Esophagus (tissue), 2 donors: ENCODE measurements around the gene UGT2B7. TPM values are rescaled to one million over a fixed set of nuclear protein-coding genes. Genes with fewer than 3 reads are reported as not detected.
"Not testable (repeated sequence)": the region's sequence is repeated elsewhere in the genome, so short reads cannot be mapped to it uniquely, and the experiment has no call there.

Experiments
- H3K27ac ChIP-seq, 2 donors: one replicate each; pipeline ENCODE4 v1.5.1; 2013; ENCODE audit warnings: low read depth in 2 of 2, mild to moderate bottlenecking in 2 of 2, inconsistent platforms in 1 of 2, low read length in 1 of 2, moderate library complexity in 1 of 2
- H3K27me3 ChIP-seq, 2 donors: one replicate each; pipeline ENCODE4 v1.6.1; 2013; ENCODE audit warnings: low read length in 2 of 2, control low read depth in 1 of 2, mild to moderate bottlenecking in 1 of 2; ENCODE audit not compliant: insufficient read depth in 2 of 2, control insufficient read depth in 1 of 2
- H3K36me3 ChIP-seq, 2 donors: one replicate each; pipeline ENCODE4 v1.6.1; 2013; ENCODE audit warnings: low read length in 1 of 2; ENCODE audit not compliant: control insufficient read depth in 2 of 2, insufficient read depth in 2 of 2
- H3K4me1 ChIP-seq, 2 donors: one replicate each; pipeline ENCODE4 v1.6.1; 2013; ENCODE audit warnings: low read length in 1 of 2; ENCODE audit not compliant: control insufficient read depth in 2 of 2, insufficient read depth in 2 of 2
- H3K4me3 ChIP-seq, 2 donors: one replicate each; pipeline ENCODE4 v1.5.1; 2013; ENCODE audit warnings: low read length in 2 of 2, mild to moderate bottlenecking in 2 of 2, low read depth in 1 of 2, moderate library complexity in 1 of 2
- H3K9me3 ChIP-seq, 2 donors: one replicate each; pipeline ENCODE4 v1.6.1; 2013; ENCODE audit warnings: mild to moderate bottlenecking in 2 of 2, low read depth in 1 of 2, low read length in 1 of 2, moderate library complexity in 1 of 2; ENCODE audit not compliant: control insufficient read depth in 2 of 2, insufficient read depth in 1 of 2
- WGBS, 2 donors: extraction: QIAGEN DNeasy Blood & Tissue Kit; methylation state at CpG; one replicate each; pipeline ENCODE4 v1.1.7; 2013; 5-methylcytosine and 5-hydroxymethylcytosine counted together
- polyA plus RNA-seq, 2 donors: library from polyadenylated mRNA; stranded (reverse); fragments of 200-250 nt; gene quantifications; one replicate each; pipeline ENCODE4 v1.2.3, GENCODE V29; 2013
- donor health status: healthy with polysubstance abuse.
- donor health status: Bipolar disorder and iron deficiency.

Gene UGT2B7
- under 1 TPM in 1 of 2 donors, not detected in 1; 0.05 TPM for polyA plus RNA-seq

GRCh38 chr4:69096111-69096656 is at the start of gene UGT2B7:
Gene UGT2B7 (plus strand): TSS chr4:69096474. CDS start chr4:69096521, 47 bp downstream.
- no peaks in the 10 kb centered on the region for H3K36me3 ChIP-seq
- no peaks in the 10 kb centered on the region for H3K9me3 ChIP-seq
- H3K4me3 ChIP-seq = no peak within 1 kb of the TSS
- H3K4me1 ChIP-seq = peaks cover 0 to 6% of the 10 kb centered on the region in 2 donors
- H3K27ac ChIP-seq = peak within 1 kb of the TSS in 1 of 2 donors; percentile 8
- no peaks in the 10 kb centered on the region for H3K27me3 ChIP-seq

DNA sequence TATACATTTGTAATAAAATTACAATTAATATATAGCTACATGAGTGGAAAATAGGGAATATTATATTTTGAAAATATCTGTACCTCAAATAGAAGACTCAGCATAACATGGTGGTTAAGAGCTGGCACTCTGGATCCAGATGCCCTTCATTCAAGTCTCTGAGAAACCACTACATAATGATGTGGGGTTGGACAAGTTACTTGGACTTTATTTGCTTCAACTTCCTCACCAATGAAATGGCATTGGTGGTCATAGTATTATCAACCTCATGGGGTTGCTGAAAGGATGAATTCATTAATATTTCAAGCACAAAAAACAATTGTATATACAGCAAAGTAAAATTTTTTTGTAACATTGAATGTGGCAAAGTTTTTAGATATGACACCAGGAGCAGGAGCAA is 46.4 kb upstream of the UGT2B7 start:
- Histone ChIP-seq H3K4me3 (no peak overlapping the region), H3K9me3 (no peaks in the 10 kb centered on the region), H3K27me3 (no peaks in the 10 kb centered on the region), H3K36me3 (no peaks in the 10 kb centered on the region), H3K27ac (no peak overlapping the region), H3K4me1 (peaks cover 0 to 2% of the 10 kb centered on the region in 2 donors)

GRCh38 chr4:69050853-69051575 is 45.3 kb upstream of the UGT2B7 start:
- WGBS, 2 donors = 55 to 66% methylated on average over 12 of the region's 12 CpGs
- H3K27ac ChIP-seq = peak overlapping the region; percentile 60 to 78

DNA sequence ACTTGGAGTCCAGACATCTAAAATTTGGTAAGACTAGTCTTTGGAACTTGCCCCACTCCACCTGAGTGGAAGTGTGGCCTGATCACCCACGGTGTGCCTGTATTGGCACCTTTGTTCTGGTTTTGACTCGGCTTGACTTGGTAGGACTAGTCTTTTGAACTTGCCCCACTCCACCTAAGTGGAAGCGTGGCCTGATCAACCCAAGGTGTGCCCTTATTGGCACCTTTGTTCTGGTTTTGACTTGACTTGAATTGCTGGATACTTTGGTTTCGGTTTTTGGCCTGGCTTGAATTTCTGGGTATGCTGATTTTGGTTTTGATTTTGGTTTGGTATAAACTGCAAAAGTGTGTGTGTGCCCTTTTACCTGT is 44.7 kb upstream of the UGT2B7 start:
- H3K27me3 ChIP-seq = no peaks in the 10 kb centered on the region
- H3K4me3 ChIP-seq = no peak overlapping the region
- H3K4me1 ChIP-seq = peaks cover 0 to 2% of the 10 kb centered on the region in 2 donors
- H3K27ac ChIP-seq = peak overlapping the region; percentile 14 to 78
- WGBS, 2 donors = 47 to 58% methylated on average over 4 of the region's 4 CpGs
- no peaks in the 10 kb centered on the region for H3K9me3 ChIP-seq
- H3K36me3 ChIP-seq = no peaks in the 10 kb centered on the region

More at GRCh38 chr4:69050853-69051575, 45.3 kb upstream of the UGT2B7 start:
- not testable (repeated sequence) for H3K9me3 ChIP-seq, H3K4me1 ChIP-seq, H3K4me3 ChIP-seq, H3K36me3 ChIP-seq, H3K27me3 ChIP-seq

- H3K27ac ChIP-seq, H3K4me3 ChIP-seq, H3K4me1 ChIP-seq, H3K36me3 ChIP-seq, H3K9me3 ChIP-seq, H3K27me3 ChIP-seq: not testable (repeated sequence)
- 80 to 84% methylated on average over 7 of the region's 7 CpGs for WGBS, 2 donors
These were observed 42.9 kb upstream of the UGT2B7 start for GRCh38 chr4:69053309-69053885.

DNA sequence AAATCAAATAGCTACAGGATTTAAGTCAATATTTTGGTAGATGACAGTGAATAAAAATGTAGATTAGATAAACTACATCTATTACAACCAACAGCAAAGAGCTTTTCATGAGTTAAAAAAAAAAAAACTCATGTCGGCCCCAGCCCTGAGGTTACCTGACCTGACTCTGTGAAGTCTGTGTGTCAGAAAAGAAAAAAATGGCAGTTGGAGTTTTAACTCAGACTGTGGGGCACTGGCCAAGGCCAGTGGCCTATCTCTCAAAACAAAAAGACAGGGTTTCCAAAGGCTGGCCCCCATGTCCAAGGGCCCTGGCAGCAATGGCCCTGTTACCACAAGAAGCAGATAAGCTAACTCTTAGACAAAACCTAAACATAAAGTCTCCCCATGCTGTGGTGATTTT is 42.2 kb upstream of the UGT2B7 start:
- peak overlapping the region; percentile 41 to 68 for H3K27ac ChIP-seq
- not testable (repeated sequence) for H3K27me3 ChIP-seq, H3K9me3 ChIP-seq, H3K4me1 ChIP-seq, H3K36me3 ChIP-seq, H3K4me3 ChIP-seq
- 80 to 82% methylated on average over 1 of the region's 1 CpG for WGBS, 2 donors

DNA sequence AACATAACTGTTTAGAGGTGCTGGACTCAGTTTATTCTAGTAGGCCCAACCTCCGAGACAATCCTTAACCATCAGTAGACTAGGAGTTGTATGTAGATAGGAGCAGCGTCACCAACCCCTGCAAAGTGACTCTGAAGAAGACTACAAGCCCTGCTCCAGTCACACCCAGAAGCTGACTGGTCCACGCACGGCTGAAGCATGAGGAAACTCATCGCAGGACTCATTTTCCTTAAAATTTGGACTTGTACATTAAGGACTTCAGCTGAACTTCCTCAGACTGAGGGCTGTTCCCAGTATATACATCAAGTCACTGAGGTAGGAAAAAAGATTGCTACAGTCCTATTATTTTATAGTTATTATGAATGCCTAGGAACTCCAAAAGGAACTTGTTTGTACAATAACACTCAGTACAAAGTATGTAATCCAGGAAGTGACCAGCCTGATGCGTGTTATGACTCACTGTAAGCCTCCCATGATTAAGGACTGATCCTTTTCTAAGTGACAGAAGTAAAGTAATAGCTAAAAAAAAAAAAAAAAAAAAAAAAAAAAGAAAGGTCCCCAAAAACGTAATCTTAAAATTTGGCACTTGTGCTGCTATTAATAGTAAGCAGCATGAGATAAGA is 41.6 kb upstream of the UGT2B7 start:
- 51 to 62% methylated on average over 7 of the region's 7 CpGs for WGBS, 2 donors

DNA sequence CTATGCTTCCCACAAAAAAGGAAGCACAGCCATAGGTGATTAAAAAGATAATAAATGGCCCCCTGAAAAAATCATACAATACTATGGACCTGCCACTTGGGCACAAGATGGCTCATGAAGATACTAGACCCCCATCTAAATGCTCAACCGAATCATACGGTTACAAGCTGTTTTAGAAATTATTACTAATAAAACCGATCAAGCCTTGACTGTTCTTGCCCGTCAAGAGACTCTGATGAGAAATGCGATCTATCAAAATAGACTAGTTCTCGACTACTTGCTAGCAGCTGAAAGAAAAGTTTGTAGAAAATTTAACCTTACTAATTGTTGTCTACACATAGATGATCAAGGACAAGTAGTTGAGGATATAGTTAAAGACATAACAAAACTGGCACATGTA is 40.1 kb upstream of the UGT2B7 start:
- no peaks in the 10 kb centered on the region for H3K27me3 ChIP-seq
- H3K4me1 ChIP-seq = peaks cover 0 to 2% of the 10 kb centered on the region in 2 donors
- no peaks in the 10 kb centered on the region for H3K36me3 ChIP-seq
- no peaks in the 10 kb centered on the region for H3K9me3 ChIP-seq
- WGBS, 2 donors = 94 to 97% methylated on average over 6 of the region's 6 CpGs
- H3K4me3 ChIP-seq = no peak overlapping the region
- H3K27ac ChIP-seq = no peak overlapping the region

More for the DNA sequence above, 41.6 kb upstream of the UGT2B7 start:
- Histone ChIP-seq H3K4me3 (no peak overlapping the region), H3K36me3 (no peaks in the 10 kb centered on the region), H3K27ac (peak overlapping the region; percentile 30 to 68), H3K9me3 (no peaks in the 10 kb centered on the region), H3K27me3 (no peaks in the 10 kb centered on the region), H3K4me1 (peaks cover 0 to 2% of the 10 kb centered on the region in 2 donors)

- H3K27ac ChIP-seq = no peak overlapping the region
- no peak overlapping the region for H3K4me3 ChIP-seq
- no peaks in the 10 kb centered on the region for H3K4me1 ChIP-seq
- no peaks in the 10 kb centered on the region for H3K36me3 ChIP-seq
- no peaks in the 10 kb centered on the region for H3K27me3 ChIP-seq
- 53 to 62% methylated on average over 4 of the region's 4 CpGs for WGBS, 2 donors
- H3K9me3 ChIP-seq = no peaks in the 10 kb centered on the region
These were observed 39.2 kb upstream of the UGT2B7 start for GRCh38 chr4:69056921-69057550.
